ENCODE measurements around the gene CCL16. TPM values are rescaled to one million over a fixed set of nuclear protein-coding genes. Genes with fewer than 3 reads are reported as not detected.
"Not testable (repeated sequence)": the region's sequence is repeated elsewhere in the genome, so short reads cannot be mapped to it uniquely, and the experiment has no call there.

The CCL16 gene
- total RNA-seq, 1 experiment from 2014 or later, result not detected

GRCh38 chr17:36016555-36016954, 35.3 kb upstream of the CCL16 start:
- H3K36me3 ChIP-seq (ENCODE audit: control insufficient read depth, insufficient read depth, low read length), result no peaks in the 10 kb centered on the region
- no peak for TF ChIP-seq CTCF (IDR thresholded peaks at IDR 0.05; ENCODE audit: insufficient read depth in 1 of 2, low read depth in 1 of 2, low read length in 1 of 2, severe bottlenecking in 1 of 2, unreplicated experiment in 1 of 2)
- POLR2A ChIA-PET, result no interaction called here
- Mint-ChIP-seq H3K4me3 (ENCODE audit: unreplicated experiment) (no peak overlapping the region), H3K4me1 (ENCODE audit: low read depth, unreplicated experiment) (no peaks in the 10 kb centered on the region), H3K27me3 (ENCODE audit: insufficient read depth, unreplicated experiment) (peaks cover 11% of the 10 kb centered on the region), H3K27ac (ENCODE audit: unreplicated experiment) (no peak overlapping the region), H3K9me3 (ENCODE audit: unreplicated experiment) (no peaks in the 10 kb centered on the region), H3K36me3 (ENCODE audit: insufficient read depth, unreplicated experiment) (no peaks in the 10 kb centered on the region)
- CTCF ChIA-PET, result no interaction called here
- H3K4me1 ChIP-seq, result no peaks in the 10 kb centered on the region
- no peak for DNase-seq
- H3K27me3 ChIP-seq (replicated peaks; ENCODE audit: control insufficient read depth, insufficient read depth, low read length), result no peaks in the 10 kb centered on the region; the same call in 1 of the 2 replicates
- no TSS peak for BruUV-seq (replicated peaks)
- no peaks in the 10 kb centered on the region for H3K9me3 ChIP-seq
- H3K4me3 ChIP-seq (ENCODE audit: low read depth, low read length), result no peak overlapping the region
- intact Hi-C loops (cut with micrococcal nuclease; ENCODE audit: unreplicated experiment), result no loop called here

DNA sequence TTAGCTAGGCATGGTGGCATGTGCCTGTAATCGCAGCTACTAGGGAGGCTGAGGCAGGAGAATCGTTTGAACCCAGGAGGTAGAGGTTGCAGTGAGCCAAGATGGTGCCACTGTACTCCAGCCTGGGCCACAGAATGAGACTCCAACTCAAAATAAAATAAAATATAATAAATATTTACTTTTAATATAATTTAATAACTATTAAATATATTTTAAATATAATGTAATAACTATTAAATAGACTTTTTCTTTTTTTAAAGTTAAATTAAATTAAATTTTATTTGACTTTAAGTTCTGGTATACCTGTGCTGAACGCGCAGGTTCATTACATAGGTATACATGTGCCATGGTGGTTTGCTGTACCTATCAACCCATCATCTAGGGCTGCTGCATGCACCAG, 34.6 kb upstream of the CCL16 start:
- H3K4me1 Mint-ChIP-seq (ENCODE audit: low read depth, unreplicated experiment); H3K4me3 ChIP-seq (ENCODE audit: low read depth, low read length); BruUV-seq (replicated peaks); H3K36me3 Mint-ChIP-seq (ENCODE audit: insufficient read depth, unreplicated experiment); DNase-seq; H3K9me3 ChIP-seq; H3K4me3 Mint-ChIP-seq (ENCODE audit: unreplicated experiment); H3K9me3 Mint-ChIP-seq (ENCODE audit: unreplicated experiment); H3K36me3 ChIP-seq (ENCODE audit: control insufficient read depth, insufficient read depth, low read length); POLR2A ChIA-PET; H3K4me1 ChIP-seq; intact Hi-C loops (cut with micrococcal nuclease; ENCODE audit: unreplicated experiment); CTCF ChIA-PET; H3K27ac Mint-ChIP-seq (ENCODE audit: unreplicated experiment); H3K27me3 Mint-ChIP-seq (ENCODE audit: insufficient read depth, unreplicated experiment); H3K27me3 ChIP-seq (replicated peaks; ENCODE audit: control insufficient read depth, insufficient read depth, low read length): not testable (repeated sequence)

DNA sequence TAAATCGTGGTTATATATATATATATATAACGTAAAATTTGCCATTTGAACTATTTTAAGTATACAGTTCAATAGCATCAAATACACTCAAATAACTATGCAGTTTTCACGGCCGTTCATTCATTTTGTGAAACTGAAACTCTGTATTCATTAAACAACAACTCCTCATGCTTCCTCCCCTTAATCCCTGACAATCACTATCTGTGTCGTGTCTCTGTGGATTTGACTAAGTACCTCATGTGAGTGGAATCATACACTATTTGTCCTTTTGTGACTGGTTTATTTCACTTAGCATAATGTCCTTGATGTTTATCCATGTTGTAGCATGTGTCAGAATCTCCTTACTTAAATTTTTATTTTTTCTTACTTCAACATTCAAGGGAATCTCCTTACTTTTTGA, 33.6 kb upstream of the CCL16 start:
- no peaks in the 10 kb centered on the region; the same call in 1 of the 2 replicates for H3K27me3 ChIP-seq (replicated peaks; ENCODE audit: control insufficient read depth, insufficient read depth, low read length)
- no peaks in the 10 kb centered on the region for H3K4me1 ChIP-seq
- POLR2A ChIA-PET, result no interaction called here
- Mint-ChIP-seq H3K36me3 (ENCODE audit: insufficient read depth, unreplicated experiment) (no peaks in the 10 kb centered on the region), H3K27ac (ENCODE audit: unreplicated experiment) (no peak overlapping the region), H3K9me3 (ENCODE audit: unreplicated experiment) (no peaks in the 10 kb centered on the region), H3K4me3 (ENCODE audit: unreplicated experiment) (no peak overlapping the region), H3K27me3 (ENCODE audit: insufficient read depth, unreplicated experiment) (peaks cover 3% of the 10 kb centered on the region), H3K4me1 (ENCODE audit: low read depth, unreplicated experiment) (no peaks in the 10 kb centered on the region)
- BruUV-seq (replicated peaks), result no TSS peak
- no peaks in the 10 kb centered on the region for H3K9me3 ChIP-seq
- intact Hi-C loops (cut with micrococcal nuclease; ENCODE audit: unreplicated experiment), result no loop called here
- CTCF ChIA-PET, result no interaction called here
- TF ChIP-seq CTCF (IDR thresholded peaks at IDR 0.05; ENCODE audit: insufficient read depth in 1 of 2, low read depth in 1 of 2, low read length in 1 of 2, severe bottlenecking in 1 of 2, unreplicated experiment in 1 of 2), result no peak
- no peak overlapping the region for H3K4me3 ChIP-seq (ENCODE audit: low read depth, low read length)
- H3K36me3 ChIP-seq (ENCODE audit: control insufficient read depth, insufficient read depth, low read length), result no peaks in the 10 kb centered on the region
- no peak for DNase-seq

DNA sequence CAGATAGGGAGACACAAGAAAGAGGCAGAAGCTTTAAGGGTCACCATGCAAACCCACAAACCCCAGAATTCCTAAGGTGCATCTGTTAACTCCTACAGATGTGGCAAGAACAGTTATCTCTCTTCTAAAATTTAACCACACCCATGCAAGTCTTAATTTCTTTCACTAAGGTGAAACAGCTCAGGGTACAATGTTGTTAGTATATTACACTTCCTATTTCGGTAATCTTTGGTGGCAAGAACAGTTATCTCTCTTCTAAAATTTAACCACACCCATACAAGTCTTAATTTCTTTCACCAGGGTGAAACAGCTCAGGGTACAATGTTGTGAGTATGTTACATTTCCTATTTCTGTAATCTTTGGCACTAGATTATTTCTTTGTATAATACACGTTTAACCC, 29.9 kb upstream of the CCL16 start:
- H3K4me1 Mint-ChIP-seq (ENCODE audit: low read depth, unreplicated experiment), result no peaks in the 10 kb centered on the region
- Histone ChIP-seq H3K36me3 (ENCODE audit: control insufficient read depth, insufficient read depth, low read length) (no peaks in the 10 kb centered on the region), H3K4me1 (0 out of 2 replicates have a peak, but pooled peaks cover 2% of the 10 kb centered on the region), H3K27me3 (replicated peaks; ENCODE audit: control insufficient read depth, insufficient read depth, low read length) (no peaks in the 10 kb centered on the region; the same call in 1 of the 2 replicates), H3K4me3 (ENCODE audit: low read depth, low read length) (no peak overlapping the region), H3K9me3 (peaks cover 4% of the 10 kb centered on the region; the same call in 1 of the 2 replicates)
- no peak for DNase-seq
- ChIA-PET CTCF (no interaction called here), POLR2A (no interaction called here)
- no TSS peak for BruUV-seq (replicated peaks)
- no peaks in the 10 kb centered on the region for H3K36me3 Mint-ChIP-seq (ENCODE audit: insufficient read depth, unreplicated experiment)
- intact Hi-C loops (cut with micrococcal nuclease; ENCODE audit: unreplicated experiment), result no loop called here
- no peak overlapping the region for H3K4me3 Mint-ChIP-seq (ENCODE audit: unreplicated experiment)
- peaks cover 3% of the 10 kb centered on the region for H3K27me3 Mint-ChIP-seq (ENCODE audit: insufficient read depth, unreplicated experiment)
- no peak overlapping the region for H3K27ac Mint-ChIP-seq (ENCODE audit: unreplicated experiment)
- peaks cover 15% of the 10 kb centered on the region for H3K9me3 Mint-ChIP-seq (ENCODE audit: unreplicated experiment)
- no peak for TF ChIP-seq CTCF (IDR thresholded peaks at IDR 0.05; ENCODE audit: insufficient read depth in 1 of 2, low read depth in 1 of 2, low read length in 1 of 2, severe bottlenecking in 1 of 2, unreplicated experiment in 1 of 2)
